ENCODE measurements around the gene PTGER1. TPM values are rescaled to one million over a fixed set of nuclear protein-coding genes. Genes with fewer than 3 reads are reported as not detected.
A peak's percentile ranks its signal among the peaks of the same experiment; 100 is the strongest.

The PTGER1 gene
- total and polyA plus RNA-seq, 9 of the 15 experiments (the other 6 are each of a cell fraction or from before 2014, with no cell fraction given), result 0.06 to 0.36 (median 0.31) TPM; not detected in 5

- WGBS (ENCODE audit: insufficient coverage, low coverage, missing lambda C conversion rate), result 97% methylated on average over 47 of the region's 97 CpGs
- TF ChIP-seq ZBTB33 (CRISPR knock-in tag; IDR thresholded peaks at IDR 0.05) (peak; percentile 85), ZBTB1 (CRISPR knock-in tag; IDR thresholded peaks at IDR 0.05; ENCODE audit: borderline replicate concordance, low read depth) (no peak), POLR2AphosphoS5 (IDR thresholded peaks at IDR 0.05; ENCODE audit: control insufficient read depth, insufficient read depth, low read depth, low read length) (no peak), ADNP (tag; IDR thresholded peaks at IDR 0.05) (no peak), SAFB2 (IDR thresholded peaks at IDR 0.05; ENCODE audit: borderline replicate concordance, low read depth, low read length, severe bottlenecking) (no peak), ZBTB34 (CRISPR knock-in tag; IDR thresholded peaks at IDR 0.05) (no peak), POU5F1 (IDR thresholded peaks at IDR 0.05; ENCODE audit: borderline replicate concordance, low read depth, low read length, partially characterized antibody) (no peak), ZNF699 (CRISPR knock-in tag; IDR thresholded peaks at IDR 0.05; ENCODE audit: insufficient replicate concordance) (no peak), HNRNPL (IDR thresholded peaks at IDR 0.05; ENCODE audit: low read depth, low read length) (peak; percentile 87; the same call in 1 of the 2 replicates), ZNF778 (CRISPR knock-in tag; IDR thresholded peaks at IDR 0.05) (no peak), BMI1 (IDR thresholded peaks at IDR 0.05; ENCODE audit: low read length) (no peak), E2F6 (IDR thresholded peaks at IDR 0.05; ENCODE audit: borderline replicate concordance in 1 of 2, extremely low read depth in 1 of 2, insufficient read depth in 1 of 2, insufficient read length in 1 of 2, low read depth in 1 of 2, low read length in 1 of 2, poor library complexity in 1 of 2, severe bottlenecking in 1 of 2) (peak in 1 of 2 experiments; percentile 23)
- TF ChIP-seq, protein P1, sequence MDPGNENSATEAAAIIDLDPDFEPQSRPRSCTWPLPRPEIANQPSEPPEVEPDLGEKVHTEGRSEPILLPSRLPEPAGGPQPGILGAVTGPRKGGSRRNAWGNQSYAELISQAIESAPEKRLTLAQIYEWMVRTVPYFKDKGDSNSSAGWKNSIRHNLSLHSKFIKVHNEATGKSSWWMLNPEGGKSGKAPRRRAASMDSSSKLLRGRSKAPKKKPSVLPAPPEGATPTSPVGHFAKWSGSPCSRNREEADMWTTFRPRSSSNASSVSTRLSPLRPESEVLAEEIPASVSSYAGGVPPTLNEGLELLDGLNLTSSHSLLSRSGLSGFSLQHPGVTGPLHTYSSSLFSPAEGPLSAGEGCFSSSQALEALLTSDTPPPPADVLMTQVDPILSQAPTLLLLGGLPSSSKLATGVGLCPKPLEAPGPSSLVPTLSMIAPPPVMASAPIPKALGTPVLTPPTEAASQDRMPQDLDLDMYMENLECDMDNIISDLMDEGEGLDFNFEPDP (CRISPR knock-in tag; IDR thresholded peaks at IDR 0.05), result no peak
These were observed 1.8 kb downstream of the PTGER1 start for GRCh38 chr19:14473073-14473977.

More at GRCh38 chr19:14473073-14473977, 1.8 kb downstream of the PTGER1 start:
- H3K27ac ChIP-seq (ENCODE audit: extremely low read depth, low read depth, low read length), result no peak overlapping the region
- ChIA-PET CTCF (ENCODE audit: low intra/inter-chr PET ratio) (no interaction called here), POLR2A (interaction anchor here (0.7 to 0.8 kb wide), 2 partner anchors 60 to 67 kb away, joined by 3 read pairs; no protein-coding TSS in a partner anchor)
- H3K4me1 ChIP-seq (replicated peaks in 1 of 2; ENCODE audit: control insufficient read depth in 2 of 2, insufficient read depth in 2 of 2, low read length in 2 of 2), result peaks cover 12 to 70% of the 10 kb centered on the region in 2 experiments
- in situ Hi-C loops (cut with MboI) (no loop called here), intact Hi-C loops (cut with micrococcal nuclease) (no loop called here)
- H3K4me3 ChIP-seq, result no peak overlapping the region
- H3K4me2 ChIP-seq (ENCODE audit: insufficient read depth, low read length), result no peak overlapping the region
- no peaks in the 10 kb centered on the region for H3K9me3 ChIP-seq (replicated peaks; ENCODE audit: control insufficient read depth, insufficient read depth, low read depth, low read length)
- BruUV-seq (replicated peaks), result no TSS peak
- FAIRE-seq (no peak), DNase-seq (ENCODE audit: extremely low read depth in 1 of 4, low spot score in 3 of 4) (peak in 1 of 4 experiments; percentile 12), ATAC-seq (no peak)
- H3K27me3 ChIP-seq (ENCODE audit: control insufficient read depth in 2 of 2, insufficient read depth in 2 of 2, low read length in 2 of 2), result no peaks in the 10 kb centered on the region
- H3K9me1 ChIP-seq (ENCODE audit: control insufficient read depth, insufficient read depth, low read length), result no peaks in the 10 kb centered on the region
- H3K9ac ChIP-seq (ENCODE audit: insufficient read depth in 1 of 2, low read depth in 2 of 2, low read length in 2 of 2), result no peak overlapping the region; a peak in 1 of 4 replicates
- no peak overlapping the region for H2AFZ ChIP-seq (ENCODE audit: low read depth, low read length)
- H3K36me3 ChIP-seq (ENCODE audit: control insufficient read depth, insufficient read depth, low read length), result peaks cover 39% of the 10 kb centered on the region; the same call in 2 of the 3 replicates
- H4K20me1 ChIP-seq (replicated peaks; ENCODE audit: control insufficient read depth, insufficient read depth, low read length), result no peaks in the 10 kb centered on the region
- no peaks in the 10 kb centered on the region for H3K79me2 ChIP-seq (ENCODE audit: control insufficient read depth, insufficient read depth, low read length)
